Cardiac fibroblast (primary cell): ENCODE measurements around the gene EMILIN3.

Source experiments
- DNase-seq, 2 donors: peaks; one replicate each; pipeline versions ENCODE4 v3.0.0 to v3.0.0-alpha.2; 2010; ENCODE audit warnings: low read depth in 2 of 2
- H3K4me3 ChIP-seq, 2 donors: replicated peaks in 1 of 2; 1 replicate in 1 of 2; 2 replicates in 1 of 2; pipeline ENCODE4 v1.5.1; 2011; ENCODE audit warnings: low read depth in 2 of 2, low read length in 2 of 2, mild to moderate bottlenecking in 2 of 2, moderate library complexity in 1 of 2
- CTCF ChIP-seq: IDR thresholded peaks from one replicate; pipeline ENCODE4 v1.5.1; 2011; ENCODE audit warnings: low read depth, mild to moderate bottlenecking, low read length, inconsistent platforms

EMILIN3 gene

GRCh38 chr20:41360831-41361756 is 5.5 kb downstream of the EMILIN3 start:
- no peak for DNase-seq
- no peak for TF ChIP-seq CTCF
- no peak overlapping the region for H3K4me3 ChIP-seq

- no peak for TF ChIP-seq CTCF
- H3K4me3 ChIP-seq = no peak overlapping the region
- DNase-seq = no peak
Measured at GRCh38 chr20:41359541-41360011, 7.0 kb downstream of the EMILIN3 start.

- H3K4me3 ChIP-seq = no peak overlapping the region
- no peak for DNase-seq
- no peak for TF ChIP-seq CTCF
Measured at GRCh38 chr20:41358717-41359116, 7.9 kb downstream of the EMILIN3 start.

GRCh38 chr20:41358230-41358629 is 8.4 kb downstream of the EMILIN3 start:
- DNase-seq = no peak
- H3K4me3 ChIP-seq = no peak overlapping the region
- TF ChIP-seq CTCF = no peak

- H3K4me3 ChIP-seq = no peak overlapping the region
- no peak for DNase-seq
- TF ChIP-seq CTCF = no peak
Measured at GRCh38 chr20:41357424-41358163, 9.0 kb downstream of the EMILIN3 start.

- H3K4me3 ChIP-seq = no peak overlapping the region
- no peak for DNase-seq
- no peak for TF ChIP-seq CTCF
Measured at GRCh38 chr20:41356951-41357350, 9.7 kb downstream of the EMILIN3 start.
